HepG2 (cell line): Measurements from ENCODE around the gene TBKBP1. TPM values are rescaled to one million over a fixed set of nuclear protein-coding genes. Genes with fewer than 3 reads are reported as not detected.

Experiments
- ETV6 ChIP-seq: sonication (generic); formaldehyde crosslinking; conservative IDR thresholded peaks from 2 replicates; pipeline ENCODE4 v1.4.0; 2020; ENCODE audit warnings: missing genetic modification reagents
- HES4 ChIP-seq: sonication (generic); formaldehyde crosslinking; IDR thresholded peaks from 2 replicates; pipeline ENCODE4 v1.9.0; 2021; ENCODE audit warnings: mild to moderate bottlenecking, missing genetic modification reagents, borderline replicate concordance
- KDM3A ChIP-seq: IDR thresholded peaks from 2 replicates; pipeline ENCODE4 v1.6.1; 2018; ENCODE audit warnings: low read depth, missing compliant biosample characterization
- KLF13 ChIP-seq: sonication (generic); formaldehyde crosslinking; IDR thresholded peaks from 2 replicates; pipeline ENCODE4 v1.4.0; 2020; ENCODE audit warnings: mild to moderate bottlenecking, missing genetic modification reagents
- NFRKB ChIP-seq: fragments of 450-650 bp; IDR thresholded peaks from 2 replicates; pipeline ENCODE4 v1.6.1; 2017
- RORA ChIP-seq: sonication (generic); formaldehyde crosslinking; IDR thresholded peaks from 2 replicates; pipeline ENCODE4 v1.5.0; 2020; ENCODE audit warnings: mild to moderate bottlenecking, missing genetic modification reagents, moderate library complexity
- TCF12 ChIP-seq, 2 experiments: fragments of 450-650 bp in 1 of 2; sonication (generic) in 1 of 2; formaldehyde crosslinking in 1 of 2; IDR thresholded peaks; 2 replicates each; pipeline versions ENCODE4 v1.6.1 to v1.8.0; 2017 to 2022; ENCODE audit warnings: antibody characterized with exemption in 1 of 2, mild to moderate bottlenecking in 1 of 2, missing genetic modification reagents in 1 of 2, moderate library complexity in 1 of 2
- ZBED4 ChIP-seq: sonication (generic); formaldehyde crosslinking; IDR thresholded peaks from 2 replicates; pipeline ENCODE4 v1.4.0; 2020; ENCODE audit warnings: missing genetic modification reagents, borderline replicate concordance
- ZBTB39 ChIP-seq: sonication (generic); formaldehyde crosslinking; IDR thresholded peaks from 2 replicates; pipeline ENCODE4 v1.5.0; 2020; ENCODE audit warnings: missing genetic modification reagents
- ZBTB7B ChIP-seq: sonication (generic); formaldehyde crosslinking; IDR thresholded peaks from 2 replicates; pipeline ENCODE4 v1.4.0; 2020; ENCODE audit warnings: missing genetic modification reagents
- ZNF230 ChIP-seq: sonication (generic); formaldehyde crosslinking; IDR thresholded peaks from 2 replicates; pipeline ENCODE4 v1.4.0; 2020; ENCODE audit warnings: mild to moderate bottlenecking, missing genetic modification reagents
- ZNF282 ChIP-seq: fragments of 450-650 bp; IDR thresholded peaks from 2 replicates; pipeline ENCODE4 v1.6.1; 2018; ENCODE audit not compliant: partially characterized antibody
- ZNF407 ChIP-seq: sonication (generic); formaldehyde crosslinking; IDR thresholded peaks from one replicate; pipeline ENCODE4 v1.5.1; 2020; ENCODE audit warnings: mild to moderate bottlenecking, missing genetic modification reagents; ENCODE audit errors: not compliant biosample characterization
- polyA plus RNA-seq, 8 experiments: library from polyadenylated mRNA; depleted of rRNA in 3 of 8; stranded (reverse) in 7 of 8; unstranded in 1 of 8; fragments of >200 nt; fragmentation: Illumina TruSeq in 4 of 8; extraction: Trizol in 4 of 8; gene quantifications; 2 replicates each; pipeline versions ENCODE4 v1.2.1 to v1.2.3, GENCODE V29; 2011 to 2016; ENCODE audit warnings: low read depth in 4 of 8, missing spikeins in 1 of 8, mixed read lengths in 1 of 8; ENCODE audit not compliant: insufficient read depth in 1 of 8
- total RNA-seq, 5 experiments: library from RNA; depleted of rRNA; stranded (reverse); fragments of >200 nt; fragmentation: Illumina TruSeq; extraction: Trizol; gene quantifications; 2 replicates each; pipeline ENCODE4 v1.2.3, GENCODE V29; 2016; ENCODE audit warnings: low read depth in 1 of 5

The TBKBP1 gene
- total and polyA plus RNA-seq, 2 of the 13 experiments (the other 11 are each of a cell fraction or from before 2014, with no cell fraction given) = 2.6 to 7.0 TPM

- TF ChIP-seq ETV6 (CRISPR knock-in tag) (no peak), ZBED4 (no peak), RORA (CRISPR knock-in tag) (no peak), KLF13 (CRISPR knock-in tag) (no peak), TCF12 (IDR thresholded peaks at IDR 0.05) (no peak), TCF12 (CRISPR knock-in tag; IDR thresholded peaks at IDR 0.05) (no peak), ZNF407 (no peak), NFRKB (no peak), ZBTB39 (no peak), ZNF282 (no peak), HES4 (CRISPR knock-in tag) (0 out of 2 replicates have a peak, but pooled peaks have one; percentile 52), KDM3A (no peak), ZNF230 (CRISPR knock-in tag) (no peak), ZBTB7B (CRISPR knock-in tag) (peak; percentile 27; the same call in 1 of the 2 replicates)
These were observed 48.6 kb downstream of the TBKBP1 start (continued) for GRCh38 chr17:47742319-47743181.
